Upper lobe of left lung (tissue), 6 donors: ENCODE results near the gene HSP90B1. TPM values are rescaled to one million over a fixed set of nuclear protein-coding genes. Genes with fewer than 3 reads are reported as not detected.
A peak's percentile ranks its signal among the peaks of the same experiment; 100 is the strongest.

Experiments
- ATAC-seq, 2 donors: fragments of 200-7000 bp; cut with Tn5 transposase; one replicate each; pipeline ENCODE4 v1.9.1; 2022; ENCODE audit warnings: mild to moderate bottlenecking in 2 of 2, moderate library complexity in 2 of 2; ENCODE audit not compliant: low FRiP score in 2 of 2
- DNase-seq, 2 donors: peaks; one replicate each; pipeline ENCODE4 v3.0.0-alpha.2; 2019 to 2020
- H3K27ac ChIP-seq, 4 donors: fragments of 200-600 bp; sonication (generic); one replicate each; pipeline ENCODE4 v1.5.1; 2016 to 2019
- H3K27me3 ChIP-seq, 4 donors: fragments of 200-600 bp; sonication (generic); one replicate each; pipeline ENCODE4 v1.5.1; 2017 to 2019
- H3K36me3 ChIP-seq, 4 donors: fragments of 200-600 bp; sonication (generic); one replicate each; pipeline ENCODE4 v1.5.1; 2016 to 2019
- H3K4me1 ChIP-seq, 4 donors: fragments of 200-600 bp; sonication (generic); one replicate each; pipeline ENCODE4 v1.5.1; 2018 to 2019
- H3K4me3 ChIP-seq, 4 donors: fragments of 200-600 bp; sonication (generic); one replicate each; pipeline ENCODE4 v1.5.1; 2017 to 2019; ENCODE audit warnings: mild to moderate bottlenecking in 2 of 4, moderate library complexity in 1 of 4
- H3K9me3 ChIP-seq, 4 donors: fragments of 200-600 bp; sonication (generic); one replicate each; pipeline ENCODE4 v1.5.1; 2018 to 2019
- EP300 ChIP-seq, 4 donors: sonication (generic); formaldehyde crosslinking; IDR thresholded peaks; one replicate each; pipeline ENCODE4 v1.5.1; 2017; ENCODE audit warnings: antibody characterized with exemption in 4 of 4, control low read depth in 2 of 4
- POLR2A ChIP-seq, 4 donors: fragments of 450-650 bp; IDR thresholded peaks; one replicate each; pipeline ENCODE4 v1.5.1; 2016 to 2017; ENCODE audit warnings: antibody characterized with exemption in 4 of 4, mild to moderate bottlenecking in 2 of 4
- POLR2AphosphoS5 ChIP-seq, 2 donors: sonication (generic); formaldehyde crosslinking; IDR thresholded peaks; one replicate each; pipeline ENCODE4 v1.5.1; 2017; ENCODE audit warnings: antibody characterized with exemption in 2 of 2
- WGBS, 2 donors: methylation state at CpG; one replicate each; pipeline ENCODE4 v1.1.5; 2017 to 2018; 5-methylcytosine and 5-hydroxymethylcytosine counted together
- total RNA-seq, 6 donors: library from RNA; depleted of rRNA in 4 of 6; stranded (reverse); fragments of >200 nt in 4 of 6; gene quantifications; one replicate each; pipeline versions ENCODE4 v1.1.0 to v1.2.1, GENCODE V29; 2016 to 2021
- TF ChIP-seq, protein P1 (sequence below), 6 experiments: fragments of 450-650 bp in 4 of 6; fragments of 200-600 bp in 2 of 6; sonication (generic) in 2 of 6; IDR thresholded peaks; one replicate each; pipeline ENCODE4 v1.5.1; 2016 to 2019; ENCODE audit warnings: antibody characterized with exemption in 6 of 6
- donor health status: DM: no; HTN: no; CAD: no; lungs with moderate emphysema.
- donor health status: DM: no; HTN: yes; CAD: no; lungs with severe emphysema.

Gene HSP90B1
- total RNA-seq, 6 donors from 2014 or later = 164 to 743 (median 287) TPM

DNA sequence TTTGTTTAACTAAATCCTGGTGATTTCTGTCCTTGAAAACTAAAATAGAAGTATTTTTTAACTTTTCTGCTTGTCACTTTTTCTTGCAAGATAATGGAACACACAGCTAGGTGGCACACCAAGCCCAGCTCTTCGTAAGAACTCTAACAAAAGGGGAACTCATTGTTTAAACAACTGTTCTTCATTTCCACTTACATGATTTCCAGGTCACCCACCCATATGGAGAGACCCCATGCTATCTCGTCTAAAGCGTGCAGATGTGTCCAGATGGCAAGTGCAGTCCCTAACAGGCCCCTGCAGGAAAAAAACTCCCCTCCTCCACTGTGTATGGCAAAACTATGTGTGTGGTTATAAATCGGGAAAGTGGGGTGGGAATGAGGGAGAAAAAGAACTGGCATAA is 45.9 kb upstream of the HSP90B1 start:
- Histone ChIP-seq H3K4me1 (no peaks in the 10 kb centered on the region), H3K4me3 (no peak overlapping the region), H3K9me3 (no peaks in the 10 kb centered on the region), H3K27ac (no peak overlapping the region), H3K36me3 (no peaks in the 10 kb centered on the region), H3K27me3 (no peaks in the 10 kb centered on the region)
- DNase-seq (no peak), ATAC-seq (no peak)
- WGBS, 2 donors = 24 to 31% methylated on average over 4 of the region's 4 CpGs
- TF ChIP-seq POLR2A (IDR thresholded peaks at IDR 0.05) (no peak), POLR2AphosphoS5 (IDR thresholded peaks at IDR 0.05) (no peak), EP300 (IDR thresholded peaks at IDR 0.05) (no peak)
- TF ChIP-seq, protein P1, sequence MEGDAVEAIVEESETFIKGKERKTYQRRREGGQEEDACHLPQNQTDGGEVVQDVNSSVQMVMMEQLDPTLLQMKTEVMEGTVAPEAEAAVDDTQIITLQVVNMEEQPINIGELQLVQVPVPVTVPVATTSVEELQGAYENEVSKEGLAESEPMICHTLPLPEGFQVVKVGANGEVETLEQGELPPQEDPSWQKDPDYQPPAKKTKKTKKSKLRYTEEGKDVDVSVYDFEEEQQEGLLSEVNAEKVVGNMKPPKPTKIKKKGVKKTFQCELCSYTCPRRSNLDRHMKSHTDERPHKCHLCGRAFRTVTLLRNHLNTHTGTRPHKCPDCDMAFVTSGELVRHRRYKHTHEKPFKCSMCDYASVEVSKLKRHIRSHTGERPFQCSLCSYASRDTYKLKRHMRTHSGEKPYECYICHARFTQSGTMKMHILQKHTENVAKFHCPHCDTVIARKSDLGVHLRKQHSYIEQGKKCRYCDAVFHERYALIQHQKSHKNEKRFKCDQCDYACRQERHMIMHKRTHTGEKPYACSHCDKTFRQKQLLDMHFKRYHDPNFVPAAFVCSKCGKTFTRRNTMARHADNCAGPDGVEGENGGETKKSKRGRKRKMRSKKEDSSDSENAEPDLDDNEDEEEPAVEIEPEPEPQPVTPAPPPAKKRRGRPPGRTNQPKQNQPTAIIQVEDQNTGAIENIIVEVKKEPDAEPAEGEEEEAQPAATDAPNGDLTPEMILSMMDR (IDR thresholded peaks at IDR 0.05) = peak in 2 of 6 experiments; percentile 30 to 37

DNA sequence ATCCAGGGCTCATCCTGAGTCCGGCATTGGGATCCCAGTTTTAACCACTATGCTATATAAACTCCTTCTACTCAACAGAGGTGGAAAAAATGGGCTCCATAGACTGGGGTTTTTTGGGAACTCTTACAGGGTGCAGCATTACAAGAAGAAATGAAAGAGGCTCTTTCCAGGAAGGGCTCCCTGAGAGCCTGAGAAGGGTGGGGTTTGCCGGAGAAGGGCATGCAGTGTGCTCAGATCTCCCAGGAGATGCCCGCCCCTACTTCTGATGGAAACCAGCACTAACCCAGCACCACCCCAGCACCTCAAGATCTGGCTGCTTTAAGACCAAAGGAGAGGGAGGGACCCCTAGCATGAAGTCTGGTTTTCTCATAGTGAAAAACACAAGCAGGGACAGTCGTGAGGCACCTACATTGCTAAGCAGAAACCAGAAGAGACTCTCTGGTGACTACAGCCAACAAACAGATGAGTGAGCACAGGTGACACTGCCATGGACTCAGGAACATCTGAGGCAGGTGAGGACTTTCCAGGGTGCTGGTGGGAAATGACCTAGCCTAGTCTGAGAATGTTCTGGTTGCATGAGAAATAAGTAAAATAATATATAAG is 43.9 kb upstream of the HSP90B1 start:
- DNase-seq (no peak), ATAC-seq (no peak)
- TF ChIP-seq EP300 (IDR thresholded peaks at IDR 0.05) = no peak
- TF ChIP-seq POLR2AphosphoS5 (IDR thresholded peaks at IDR 0.05) = no peak
- no peak for TF ChIP-seq POLR2A (IDR thresholded peaks at IDR 0.05)
- TF ChIP-seq, protein P1 (IDR thresholded peaks at IDR 0.05) = no peak
- Histone ChIP-seq H3K27me3 (no peaks in the 10 kb centered on the region), H3K36me3 (no peaks in the 10 kb centered on the region), H3K27ac (no peak overlapping the region), H3K9me3 (no peaks in the 10 kb centered on the region), H3K4me3 (no peak overlapping the region), H3K4me1 (no peaks in the 10 kb centered on the region)
- WGBS, 2 donors = 40 to 91% methylated on average over 4 of the region's 4 CpGs

DNA sequence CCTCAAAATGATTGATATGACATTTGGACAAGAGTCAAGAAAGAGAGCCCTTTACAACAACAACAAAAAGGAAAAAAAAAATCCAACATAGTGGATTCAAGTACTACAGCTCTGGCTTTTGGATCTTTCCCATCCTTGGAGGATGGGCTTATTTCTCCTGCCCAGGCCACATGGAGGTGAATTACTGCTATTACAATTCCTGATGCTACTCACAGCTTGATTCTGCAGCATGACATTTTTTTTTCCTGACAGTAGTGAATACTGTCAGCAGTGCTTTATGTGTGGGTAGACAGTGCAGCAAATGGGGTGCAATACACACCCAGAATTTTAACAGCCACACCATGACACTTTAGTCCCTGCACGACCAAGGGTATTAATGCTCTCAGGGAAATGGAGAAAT is 42.5 kb upstream of the HSP90B1 start:
- Histone ChIP-seq H3K9me3 (no peaks in the 10 kb centered on the region), H3K27me3 (no peaks in the 10 kb centered on the region), H3K4me1 (no peaks in the 10 kb centered on the region), H3K27ac (no peak overlapping the region), H3K4me3 (no peak overlapping the region), H3K36me3 (no peaks in the 10 kb centered on the region)
- TF ChIP-seq, protein P1 (IDR thresholded peaks at IDR 0.05) = no peak
- TF ChIP-seq EP300 (IDR thresholded peaks at IDR 0.05) = no peak
- TF ChIP-seq POLR2A (IDR thresholded peaks at IDR 0.05) = no peak
- no peak for TF ChIP-seq POLR2AphosphoS5 (IDR thresholded peaks at IDR 0.05)
- 57 to 93% methylated on average over 1 of the region's 1 CpG for WGBS, 2 donors
- DNase-seq (no peak), ATAC-seq (no peak)

DNA sequence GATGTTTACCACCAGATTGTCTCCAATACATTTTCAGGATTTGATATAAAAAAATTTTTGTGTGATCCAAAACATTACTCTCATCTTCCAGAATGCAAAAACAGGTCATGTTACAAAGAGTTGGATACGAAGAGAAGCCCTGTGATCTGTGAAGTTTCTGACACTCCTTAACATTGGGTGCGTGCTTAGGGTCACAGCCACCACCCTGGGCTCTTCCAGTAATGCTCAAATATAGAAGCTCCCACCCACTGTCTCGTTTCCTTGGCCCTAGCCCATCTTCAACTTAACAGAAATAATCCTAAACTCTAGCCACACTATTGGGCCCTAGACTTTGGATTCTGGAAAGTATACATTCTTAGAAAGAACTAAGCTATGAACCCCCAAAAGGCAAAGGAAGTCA is 32.9 kb upstream of the HSP90B1 start:
- TF ChIP-seq EP300 (IDR thresholded peaks at IDR 0.05) (no peak), POLR2A (IDR thresholded peaks at IDR 0.05) (no peak), POLR2AphosphoS5 (IDR thresholded peaks at IDR 0.05) (no peak)
- TF ChIP-seq, protein P1 (IDR thresholded peaks at IDR 0.05) = no peak
- ATAC-seq (no peak), DNase-seq (no peak)
- WGBS, 2 donors = 58 to 81% methylated on average over 3 of the region's 3 CpGs
- Histone ChIP-seq H3K27me3 (no peaks in the 10 kb centered on the region), H3K27ac (no peak overlapping the region), H3K9me3 (no peaks in the 10 kb centered on the region), H3K4me3 (no peak overlapping the region), H3K36me3 (no peaks in the 10 kb centered on the region), H3K4me1 (no peaks in the 10 kb centered on the region)

DNA sequence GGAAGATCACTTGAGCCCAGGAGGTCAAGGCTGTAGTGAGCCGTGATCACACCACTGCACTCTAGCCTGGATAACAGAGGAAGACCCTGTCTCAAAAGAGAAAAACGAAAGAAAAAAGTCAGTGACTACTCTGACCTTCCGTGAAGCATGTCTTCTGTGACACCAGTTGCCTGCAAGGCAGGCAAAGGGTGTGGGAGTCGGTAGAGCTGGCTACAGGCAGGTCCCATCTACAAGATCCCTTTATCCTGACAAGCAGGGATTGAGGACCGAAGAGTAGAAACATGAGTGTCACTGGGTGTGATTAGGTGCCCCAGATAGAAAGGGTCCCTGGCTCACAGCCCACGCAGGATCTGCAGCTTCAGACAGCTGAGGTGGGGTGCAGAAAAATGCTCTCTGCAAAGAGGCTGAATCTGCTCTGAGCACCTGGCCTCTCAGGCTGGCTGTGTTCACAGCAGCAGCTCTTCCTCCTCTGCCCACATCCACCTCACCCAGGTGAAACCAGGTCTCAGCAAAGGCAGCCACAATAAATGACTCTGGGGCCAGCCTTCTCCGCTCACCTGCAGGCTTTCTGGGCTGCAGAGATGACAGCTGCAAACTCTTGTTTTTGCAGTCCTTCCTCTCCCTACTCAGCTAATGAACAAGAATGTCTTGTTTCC is 28.6 kb upstream of the HSP90B1 start:
- Histone ChIP-seq H3K27ac (no peak overlapping the region), H3K27me3 (no peaks in the 10 kb centered on the region), H3K4me1 (no peaks in the 10 kb centered on the region), H3K36me3 (no peaks in the 10 kb centered on the region), H3K4me3 (no peak overlapping the region), H3K9me3 (no peaks in the 10 kb centered on the region)
- DNase-seq (no peak), ATAC-seq (peak in 1 of 2 donors; percentile 26)
- 73 to 82% methylated on average over 6 to 7 of the region's 7 CpGs for WGBS, 2 donors
- TF ChIP-seq POLR2A (IDR thresholded peaks at IDR 0.05) = no peak
- TF ChIP-seq POLR2AphosphoS5 (IDR thresholded peaks at IDR 0.05) = no peak
- no peak for TF ChIP-seq EP300 (IDR thresholded peaks at IDR 0.05)
- TF ChIP-seq, protein P1 (IDR thresholded peaks at IDR 0.05) = no peak
